Right lobe of liver (tissue), 4 donors: ENCODE measurements around the gene FBXO36.

Source experiments
- CTCF ChIP-seq, 4 donors: fragments of 200-600 bp in 3 of 4; fragments of 450-650 bp in 1 of 4; IDR thresholded peaks; one replicate each; pipeline versions ENCODE4 v1.5.1 to v1.8.0; 2016 to 2022; ENCODE audit warnings: antibody characterized with exemption in 4 of 4, mild to moderate bottlenecking in 2 of 4
- POLR2A ChIP-seq: fragments of 450-650 bp; IDR thresholded peaks from one replicate; pipeline ENCODE4 v1.6.1; 2017; ENCODE audit warnings: antibody characterized with exemption, mild to moderate bottlenecking
- donor health status: DM: no; HTN: no; CAD: no.
- donor health status: DM: no; HTN: no; CAD: no.
- donor health status: DM: no; HTN: yes; CAD: no.

- TF ChIP-seq CTCF (IDR thresholded peaks at IDR 0.05) (peak in 2 of 4 donors; percentile 10 to 11), POLR2A (no peak)
These were observed 52.0 kb downstream of the FBXO36 start for GRCh38 chr2:229974266-229974665.
